ENCODE results near the gene ZNF777.
"Not testable (repeated sequence)": the region's sequence is repeated elsewhere in the genome, so short reads cannot be mapped to it uniquely, and the experiment has no call there.

The ZNF777 gene

GRCh38 chr7:149404396-149404795, 56.5 kb downstream of the ZNF777 start:
- no peak for DNase-seq

GRCh38 chr7:149398195-149398820, 62.6 kb downstream of the ZNF777 start:
- DNase-seq = no peak

GRCh38 chr7:149397470-149398043, 63.3 kb downstream of the ZNF777 start:
- DNase-seq = no peak

GRCh38 chr7:149388550-149389335, 72.1 kb downstream of the ZNF777 start:
- not testable (repeated sequence) for DNase-seq

- not testable (repeated sequence) for DNase-seq
Observed at GRCh38 chr7:149386514-149386913, 74.3 kb downstream of the ZNF777 start.

- DNase-seq = no peak
Observed at GRCh38 chr7:149385195-149385950, 75.5 kb downstream of the ZNF777 start.
